Activated CD4-positive, alpha-beta T cell treated with anti-CD3 and anti-CD28 coated beads, Interleukin-2, amount 50 U/mL, for 16 hours (primary cell): ENCODE measurements around the gene OR13J1.

Experiments used
- DNase-seq: peaks from one replicate; pipeline ENCODE4 v3.0.0-alpha.2; 2020

The OR13J1 gene

GRCh38 chr9:35856206-35856605 lies 14.0 kb downstream of the OR13J1 start:
- no peak for DNase-seq

GRCh38 chr9:35854091-35854762 lies 16.0 kb downstream of the OR13J1 start:
- no peak for DNase-seq

GRCh38 chr9:35852876-35853865 lies 17.0 kb downstream of the OR13J1 start:
- DNase-seq, result no peak

GRCh38 chr9:35852267-35852815 lies 17.9 kb downstream of the OR13J1 start:
- DNase-seq, result no peak

GRCh38 chr9:35847792-35848572 lies 22.2 kb downstream of the OR13J1 start:
- no peak for DNase-seq

GRCh38 chr9:35845824-35846771 lies 24.1 kb downstream of the OR13J1 start:
- no peak for DNase-seq

- no peak for DNase-seq
These were observed 25.5 kb downstream of the OR13J1 start for GRCh38 chr9:35844628-35845270.

- no peak for DNase-seq
These were observed 27.4 kb downstream of the OR13J1 start for GRCh38 chr9:35842795-35843194.

GRCh38 chr9:35842020-35842745 lies 28.0 kb downstream of the OR13J1 start:
- DNase-seq, result no peak

GRCh38 chr9:35841645-35841900 lies 28.6 kb downstream of the OR13J1 start:
- DNase-seq, result no peak

- no peak for DNase-seq
These were observed 29.1 kb downstream of the OR13J1 start for GRCh38 chr9:35840881-35841644.

- no peak for DNase-seq
These were observed 30.3 kb downstream of the OR13J1 start for GRCh38 chr9:35839926-35840325.

GRCh38 chr9:35836595-35836994 lies 33.6 kb downstream of the OR13J1 start:
- no peak for DNase-seq

GRCh38 chr9:35835766-35836165 lies 34.4 kb downstream of the OR13J1 start:
- no peak for DNase-seq

GRCh38 chr9:35835216-35835632 lies 35.0 kb downstream of the OR13J1 start:
- DNase-seq, result no peak

GRCh38 chr9:35834260-35835215 lies 35.7 kb downstream of the OR13J1 start:
- no peak for DNase-seq

GRCh38 chr9:35832814-35833213 lies 37.4 kb downstream of the OR13J1 start:
- no peak for DNase-seq

- DNase-seq, result no peak
These were observed 39.2 kb downstream of the OR13J1 start for GRCh38 chr9:35831040-35831439.

GRCh38 chr9:35829764-35830096 lies 40.5 kb downstream of the OR13J1 start:
- no peak for DNase-seq
